A549 (cell line): ENCODE data around the gene IFI44L. TPM values are rescaled to one million over a fixed set of nuclear protein-coding genes. Genes with fewer than 3 reads are reported as not detected.

Source experiments
- ATAC-seq, 2 experiments: fragments of 200-7000 bp in 1 of 2; fragments of >200 bp in 1 of 2; cut with Nextera tagmentation in 1 of 2; cut with Tn5 transposase in 1 of 2; 3 replicates each; pipeline versions ENCODE4 v1.8.0 to v1.9.1; 2018 to 2020; ENCODE audit warnings: mild to moderate bottlenecking in 1 of 2, moderate library complexity in 1 of 2
- CTCF ChIA-PET: fragments of 300-600 bp; sonication (Branson Sonifier 250); formaldehyde crosslinking; extraction: SDS; loops from one replicate; lab custom pipeline; 2021; ENCODE audit warnings: antibody characterized with exemption, inconsistent platforms; lab: Yijun Ruan, JAX
- POLR2A ChIA-PET: fragments of 350-600 bp; formaldehyde crosslinking; extraction: SDS; loops from one replicate; lab custom pipeline; 2021; ENCODE audit warnings: antibody characterized with exemption, inconsistent platforms; lab: Yijun Ruan, JAX
- DNase-seq, 2 experiments: peaks; one replicate each; pipeline versions ENCODE4 v3.0.0 to v3.0.0-alpha.2; 2011 to 2016; ENCODE audit warnings: low read depth in 1 of 2, low spot score in 1 of 2
- FAIRE-seq: peaks from 2 replicates; lab custom pipeline; 2011; peaks lifted over from hg19 to GRCh38; lab: Jason Lieb, UNC
- H3K27ac ChIP-seq, 2 experiments: fragments of >200 bp; sonication (Bioruptor Twin); formaldehyde crosslinking; 3 replicates each; pipeline ENCODE4 v1.5.1; 2016 to 2017
- H3K4me1 ChIP-seq: fragments of >200 bp; sonication (Bioruptor Twin); formaldehyde crosslinking; 3 replicates; pipeline ENCODE4 v1.6.1; 2016
- H3K4me2 ChIP-seq: fragments of >200 bp; sonication (Bioruptor Twin); formaldehyde crosslinking; 3 replicates; pipeline ENCODE4 v1.6.1; 2016
- H3K4me3 ChIP-seq: fragments of >200 bp; sonication (Bioruptor Twin); formaldehyde crosslinking; 3 replicates; pipeline ENCODE4 v1.5.1; 2016
- H3K9me3 ChIP-seq: fragments of >200 bp; sonication (Bioruptor Twin); formaldehyde crosslinking; 3 replicates; pipeline ENCODE4 v1.6.1; 2016
- CEBPB ChIP-seq, 2 experiments: fragments of >200 bp in 1 of 2; sonication (Bioruptor Twin) in 1 of 2; formaldehyde crosslinking in 1 of 2; IDR thresholded peaks; 2 replicates each; pipeline ENCODE4 v1.6.1; 2012 to 2016
- EHF ChIP-seq: fragments of 250-450 bp; sonication (Bioruptor Pico); IDR thresholded peaks from 2 replicates; pipeline ENCODE4 v1.5.0; 2020; ENCODE audit warnings: mild to moderate bottlenecking
- EHMT2 ChIP-seq: fragments of 200-600 bp; sonication (generic); IDR thresholded peaks from 2 replicates; pipeline ENCODE4 v1.6.1; 2016; ENCODE audit warnings: antibody characterized with exemption, low read depth, mild to moderate bottlenecking, moderate library complexity
- EP300 ChIP-seq, 2 experiments: fragments of >200 bp; sonication (Bioruptor Twin); formaldehyde crosslinking; IDR thresholded peaks; 2 replicates in 1 of 2; 3 replicates in 1 of 2; pipeline ENCODE4 v1.6.1; 2016 to 2017
- HOXA7 ChIP-seq: fragments of 250-450 bp; sonication (Bioruptor Pico); IDR thresholded peaks from 2 replicates; pipeline ENCODE4 v1.5.0; 2020; ENCODE audit warnings: mild to moderate bottlenecking, moderate library complexity
- JUN ChIP-seq, 2 experiments: fragments of >200 bp; sonication (Bioruptor Twin); formaldehyde crosslinking; IDR thresholded peaks; 2 replicates in 1 of 2; 3 replicates in 1 of 2; pipeline ENCODE4 v1.6.1; 2016 to 2017
- KDM1A ChIP-seq: fragments of 200-600 bp; sonication (generic); IDR thresholded peaks from 2 replicates; pipeline ENCODE4 v1.6.1; 2016; ENCODE audit warnings: low read depth, mild to moderate bottlenecking
- KDM5A ChIP-seq: fragments of 200-600 bp; sonication (generic); IDR thresholded peaks from 2 replicates; pipeline ENCODE4 v1.6.1; 2016; ENCODE audit warnings: antibody characterized with exemption, mild to moderate bottlenecking
- MAFK ChIP-seq: fragments of 450-650 bp; IDR thresholded peaks from 2 replicates; pipeline ENCODE4 v1.6.1; 2014; ENCODE audit not compliant: partially characterized antibody
- NR3C1 ChIP-seq: fragments of >200 bp; sonication (Bioruptor Twin); formaldehyde crosslinking; IDR thresholded peaks from 3 replicates; pipeline ENCODE4 v1.6.1; 2017
- RAD21 ChIP-seq, 2 experiments: fragments of >200 bp in 1 of 2; sonication (Bioruptor Twin) in 1 of 2; formaldehyde crosslinking in 1 of 2; IDR thresholded peaks in 1 of 2; conservative IDR thresholded peaks in 1 of 2; 2 replicates in 1 of 2; 3 replicates in 1 of 2; pipeline ENCODE4 v1.6.1; 2012 to 2018; ENCODE audit warnings: inconsistent platforms in 1 of 2
- RARB ChIP-seq: fragments of 250-450 bp; sonication (Bioruptor Pico); IDR thresholded peaks from 2 replicates; pipeline ENCODE4 v1.8.0; 2021; ENCODE audit warnings: mild to moderate bottlenecking, moderate library complexity
- RCOR1 ChIP-seq: fragments of 150-350 bp; IDR thresholded peaks from 2 replicates; pipeline ENCODE4 v1.6.1; 2014; ENCODE audit warnings: antibody characterized with exemption, low read length, low read depth
- ZC3H11A ChIP-seq: fragments of 450-650 bp; IDR thresholded peaks from 2 replicates; pipeline ENCODE4 v1.6.1; 2014; ENCODE audit warnings: antibody characterized with exemption, mild to moderate bottlenecking
- ZFP36 ChIP-seq: fragments of 450-650 bp; IDR thresholded peaks from 2 replicates; pipeline ENCODE4 v1.6.1; 2014; ENCODE audit warnings: borderline replicate concordance; ENCODE audit not compliant: partially characterized antibody
- WGBS: methylation state at CpG from one replicate; pipeline ENCODE4 v1.1.6; 2017; ENCODE audit errors: missing lambda C conversion rate; 5-methylcytosine and 5-hydroxymethylcytosine counted together
- polyA plus RNA-seq, 4 experiments: library from polyadenylated mRNA; depleted of rRNA in 3 of 4; stranded (reverse); fragments of >200 nt; fragmentation: RNase III in 1 of 4; extraction: RNeasy Plus Mini Kit Qiagen cat#74134 plus additional on column Dnase treatment in 1 of 4; gene quantifications; 2 replicates in 3 of 4; 3 replicates in 1 of 4; pipeline ENCODE4 v1.2.3, GENCODE V29; 2011 to 2017
- TF ChIP-seq, protein P1 (sequence below): fragments of 250-450 bp; sonication (Bioruptor Pico); IDR thresholded peaks from 2 replicates; pipeline ENCODE4 v1.5.0; 2021; ENCODE audit warnings: mild to moderate bottlenecking, moderate library complexity, borderline replicate concordance
- TF ChIP-seq, protein P2 (sequence below): IDR thresholded peaks from 2 replicates; pipeline ENCODE4 v1.6.1; 2012; ENCODE audit warnings: low read depth, borderline replicate concordance

Gene IFI44L
- polyA plus RNA-seq, 2 of the 4 experiments (the other 2 are of a cell fraction), result 0.05 TPM; not detected in 1

DNA sequence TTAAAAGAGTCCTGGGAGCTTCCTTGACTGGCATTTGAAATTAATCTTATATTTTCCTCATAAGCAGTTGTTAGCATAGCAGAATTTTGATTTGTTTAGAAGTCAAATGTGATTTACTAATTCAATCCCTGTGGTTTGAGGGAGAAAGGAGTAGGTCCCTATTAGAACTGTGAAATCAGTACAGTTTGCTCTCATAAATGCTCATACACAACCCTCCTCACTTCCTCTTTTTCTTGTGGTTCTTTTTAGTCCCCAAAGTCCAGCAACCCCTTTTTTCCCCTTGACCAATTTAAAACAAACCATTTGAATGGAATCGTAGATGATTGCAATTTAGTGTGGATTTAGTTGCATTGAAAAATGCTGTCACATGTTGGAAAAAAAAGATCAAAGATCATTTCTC lies 20.2 kb downstream of the IFI44L start:
- WGBS, result 0% methylated on average over 1 of the region's 1 CpG
- Histone ChIP-seq H3K9me3 (no peaks in the 10 kb centered on the region), H3K27ac (no peak overlapping the region)
- CTCF ChIA-PET, result interaction anchor here (1.2 kb wide), 1 partner anchor 23 kb away, joined by 3 read pairs; no protein-coding TSS in a partner anchor
- TF ChIP-seq EHF (CRISPR knock-in tag), result no peak
- TF ChIP-seq EP300 (IDR thresholded peaks at IDR 0.05), result no peak
- TF ChIP-seq JUN (IDR thresholded peaks at IDR 0.05), result no peak
- no peak for TF ChIP-seq RAD21 (conservative IDR thresholded peaks at IDR 0.05 in 1 of 2, IDR thresholded peaks at IDR 0.05 in 1 of 2)
- no peak for TF ChIP-seq CEBPB (IDR thresholded peaks at IDR 0.05)
- no peak for TF ChIP-seq KDM5A
- no peak for TF ChIP-seq KDM1A
- TF ChIP-seq, protein P1, sequence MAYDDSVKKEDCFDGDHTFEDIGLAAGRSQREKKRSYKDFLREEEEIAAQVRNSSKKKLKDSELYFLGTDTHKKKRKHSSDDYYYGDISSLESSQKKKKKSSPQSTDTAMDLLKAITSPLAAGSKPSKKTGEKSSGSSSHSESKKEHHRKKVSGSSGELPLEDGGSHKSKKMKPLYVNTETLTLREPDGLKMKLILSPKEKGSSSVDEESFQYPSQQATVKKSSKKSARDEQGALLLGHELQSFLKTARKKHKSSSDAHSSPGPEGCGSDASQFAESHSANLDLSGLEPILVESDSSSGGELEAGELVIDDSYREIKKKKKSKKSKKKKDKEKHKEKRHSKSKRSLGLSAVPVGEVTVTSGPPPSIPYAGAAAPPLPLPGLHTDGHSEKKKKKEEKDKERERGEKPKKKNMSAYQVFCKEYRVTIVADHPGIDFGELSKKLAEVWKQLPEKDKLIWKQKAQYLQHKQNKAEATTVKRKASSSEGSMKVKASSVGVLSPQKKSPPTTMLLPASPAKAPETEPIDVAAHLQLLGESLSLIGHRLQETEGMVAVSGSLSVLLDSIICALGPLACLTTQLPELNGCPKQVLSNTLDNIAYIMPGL (CRISPR knock-in tag), result no peak
- TF ChIP-seq, all 56 proteins: peak for 0
- FAIRE-seq (no peak), DNase-seq (no peak), ATAC-seq (no peak)
- Histone ChIP-seq H3K4me1 (no peaks in the 10 kb centered on the region), H3K4me2 (no peak overlapping the region), H3K4me3 (no peak overlapping the region)
- POLR2A ChIA-PET, result no interaction called here

DNA sequence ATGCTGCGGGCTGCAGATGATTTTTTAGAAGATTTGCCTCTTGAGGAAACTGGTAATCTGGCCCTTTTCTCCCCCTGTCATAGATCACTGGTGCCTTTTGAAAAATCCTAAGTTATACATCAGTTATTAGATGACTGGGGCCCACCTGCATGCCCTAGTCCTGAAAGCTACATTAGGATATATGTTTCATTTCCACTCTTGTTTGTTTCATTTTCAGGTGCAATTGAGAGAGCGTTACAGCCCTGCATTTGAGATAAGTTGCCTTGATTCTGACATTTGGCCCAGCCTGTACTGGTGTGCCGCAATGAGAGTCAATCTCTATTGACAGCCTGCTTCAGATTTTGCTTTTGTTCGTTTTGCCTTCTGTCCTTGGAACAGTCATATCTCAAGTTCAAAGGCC lies 21.3 kb downstream of the IFI44L start:
- DNase-seq, result no peak
- H3K4me2 ChIP-seq, result no peak overlapping the region
- TF ChIP-seq ZC3H11A, result no peak
- no peak for TF ChIP-seq MAFK
- no peak for TF ChIP-seq NR3C1
- TF ChIP-seq, protein P2, sequence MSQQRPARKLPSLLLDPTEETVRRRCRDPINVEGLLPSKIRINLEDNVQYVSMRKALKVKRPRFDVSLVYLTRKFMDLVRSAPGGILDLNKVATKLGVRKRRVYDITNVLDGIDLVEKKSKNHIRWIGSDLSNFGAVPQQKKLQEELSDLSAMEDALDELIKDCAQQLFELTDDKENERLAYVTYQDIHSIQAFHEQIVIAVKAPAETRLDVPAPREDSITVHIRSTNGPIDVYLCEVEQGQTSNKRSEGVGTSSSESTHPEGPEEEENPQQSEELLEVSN, result no peak
- no peak for TF ChIP-seq RCOR1
- ChIA-PET POLR2A (no interaction called here), CTCF (interaction anchor here (1.2 kb wide), 1 partner anchor 24 kb away, joined by 3 read pairs; no protein-coding TSS in a partner anchor)
- no peaks in the 10 kb centered on the region for H3K4me1 ChIP-seq
- no peak overlapping the region for H3K27ac ChIP-seq
- no peak overlapping the region for H3K4me3 ChIP-seq
- FAIRE-seq, result no peak
- WGBS, result 29% methylated on average over 4 of the region's 4 CpGs
- ATAC-seq, result no peak
- H3K9me3 ChIP-seq, result no peaks in the 10 kb centered on the region

DNA sequence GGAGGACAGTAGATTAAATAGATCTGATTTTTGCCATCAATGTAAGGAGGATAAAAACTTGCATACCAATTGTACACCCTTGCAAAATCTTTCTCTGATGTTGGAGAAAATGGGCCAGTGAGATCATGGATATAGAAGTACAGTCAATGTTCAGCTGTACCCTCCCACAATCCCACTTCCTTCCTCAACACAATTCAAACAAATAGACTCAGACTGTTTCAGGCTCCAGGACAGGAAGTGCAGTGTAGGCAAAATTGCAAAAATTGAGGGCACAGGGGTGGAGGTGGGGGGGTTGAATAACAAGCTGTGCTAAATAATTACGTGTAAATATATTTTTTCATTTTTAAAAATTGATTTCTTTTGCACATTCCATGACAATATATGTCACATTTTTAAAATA lies 25.5 kb downstream of the IFI44L start:
- TF ChIP-seq KDM1A (no peak), EHF (CRISPR knock-in tag) (no peak), MAFK (no peak), EHMT2 (no peak), RARB (CRISPR knock-in tag) (no peak), HOXA7 (CRISPR knock-in tag) (no peak), ZFP36 (no peak)
- TF ChIP-seq, protein P2, result no peak
- TF ChIP-seq, protein P1 (CRISPR knock-in tag), result no peak
- TF ChIP-seq, all 56 proteins: peak for 0
- H3K9me3 ChIP-seq, result no peaks in the 10 kb centered on the region
- no peak overlapping the region for H3K4me3 ChIP-seq
- ATAC-seq (no peak), FAIRE-seq (no peak), DNase-seq (no peak)
- H3K4me2 ChIP-seq, result no peak overlapping the region
- no peak overlapping the region for H3K27ac ChIP-seq
- no peaks in the 10 kb centered on the region for H3K4me1 ChIP-seq
- WGBS, result 0% methylated on average over 1 of the region's 1 CpG
- CTCF ChIA-PET, result no interaction called here
- POLR2A ChIA-PET, result no interaction called here
